GM19193 (cell line): Measurements from ENCODE around the gene PLXNA4.

ENCODE experiments used
- POLR2A ChIP-seq: IDR thresholded peaks from 4 replicates; pipeline ENCODE4 v1.6.1; 2011; ENCODE audit not compliant: insufficient read depth, insufficient read length; ENCODE audit errors: extremely low read depth

The PLXNA4 gene

GRCh38 chr7:132390705-132391104 lies 185.6 kb downstream of the PLXNA4 start:
- no peak for TF ChIP-seq POLR2A

DNA sequence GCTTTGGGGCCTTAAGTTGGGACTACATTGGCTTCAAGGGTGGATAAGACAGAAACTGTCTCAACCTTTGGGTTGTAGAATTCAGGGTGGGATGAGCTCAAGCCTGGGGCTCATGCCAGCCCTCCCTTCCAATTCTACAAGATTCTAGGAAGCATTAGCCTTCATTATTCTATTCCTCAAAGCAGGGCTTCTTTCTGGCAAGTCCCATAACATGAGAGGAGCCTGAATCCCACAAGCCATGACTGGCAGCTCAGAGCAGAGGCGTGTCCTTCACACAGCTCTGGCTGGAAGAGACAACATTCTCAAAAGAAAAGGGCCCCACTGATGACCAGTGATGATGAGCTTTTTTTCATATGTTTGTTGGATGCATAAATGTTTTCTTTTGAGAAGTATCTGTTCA lies 187.6 kb downstream of the PLXNA4 start:
- no peak for TF ChIP-seq POLR2A

- no peak for TF ChIP-seq POLR2A
These were observed 188.7 kb downstream of the PLXNA4 start for GRCh38 chr7:132387596-132387995.

- no peak for TF ChIP-seq POLR2A
These were observed 190.0 kb downstream of the PLXNA4 start for GRCh38 chr7:132386201-132386681.

GRCh38 chr7:132383962-132384361 lies 192.3 kb downstream of the PLXNA4 start:
- TF ChIP-seq POLR2A = no peak

DNA sequence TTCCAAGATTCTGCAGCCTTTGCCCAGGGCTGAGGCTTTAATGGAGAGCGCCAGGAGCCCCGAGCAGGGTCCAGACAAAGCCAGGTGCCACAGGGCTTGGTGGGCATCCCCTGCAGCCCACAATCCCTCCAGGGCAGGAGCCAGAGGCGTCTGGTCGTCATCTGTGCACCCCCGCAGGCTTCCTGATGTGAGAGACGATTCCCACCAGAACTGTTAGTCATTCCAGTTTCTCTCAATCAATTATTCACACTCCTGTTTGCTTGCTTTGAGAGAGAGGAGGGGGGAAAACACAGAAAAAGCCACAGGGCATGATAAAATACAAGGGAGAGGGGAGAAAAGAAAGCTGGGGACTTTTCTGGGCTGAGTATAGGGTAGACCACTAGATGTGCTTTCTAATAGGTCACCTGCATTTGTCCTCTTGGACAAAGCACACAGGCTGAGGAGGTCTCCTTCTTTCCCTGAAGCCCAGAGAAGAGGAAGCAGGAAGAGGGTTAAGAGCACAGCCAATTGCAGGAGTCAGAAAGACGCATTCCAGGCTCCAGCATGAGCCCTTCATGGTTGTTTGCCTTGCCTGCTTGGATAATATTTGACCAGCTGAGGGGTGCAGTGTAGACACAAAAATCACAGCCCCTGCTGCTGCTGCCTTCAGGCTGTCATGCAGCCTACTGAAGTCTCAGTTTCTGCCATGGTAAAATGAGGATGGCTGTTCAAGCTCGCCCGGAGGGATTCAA lies 194.4 kb downstream of the PLXNA4 start:
- TF ChIP-seq POLR2A = no peak

GRCh38 chr7:132380059-132380458 lies 196.2 kb downstream of the PLXNA4 start:
- no peak for TF ChIP-seq POLR2A

GRCh38 chr7:132379292-132379691 lies 197.0 kb downstream of the PLXNA4 start:
- TF ChIP-seq POLR2A = no peak

DNA sequence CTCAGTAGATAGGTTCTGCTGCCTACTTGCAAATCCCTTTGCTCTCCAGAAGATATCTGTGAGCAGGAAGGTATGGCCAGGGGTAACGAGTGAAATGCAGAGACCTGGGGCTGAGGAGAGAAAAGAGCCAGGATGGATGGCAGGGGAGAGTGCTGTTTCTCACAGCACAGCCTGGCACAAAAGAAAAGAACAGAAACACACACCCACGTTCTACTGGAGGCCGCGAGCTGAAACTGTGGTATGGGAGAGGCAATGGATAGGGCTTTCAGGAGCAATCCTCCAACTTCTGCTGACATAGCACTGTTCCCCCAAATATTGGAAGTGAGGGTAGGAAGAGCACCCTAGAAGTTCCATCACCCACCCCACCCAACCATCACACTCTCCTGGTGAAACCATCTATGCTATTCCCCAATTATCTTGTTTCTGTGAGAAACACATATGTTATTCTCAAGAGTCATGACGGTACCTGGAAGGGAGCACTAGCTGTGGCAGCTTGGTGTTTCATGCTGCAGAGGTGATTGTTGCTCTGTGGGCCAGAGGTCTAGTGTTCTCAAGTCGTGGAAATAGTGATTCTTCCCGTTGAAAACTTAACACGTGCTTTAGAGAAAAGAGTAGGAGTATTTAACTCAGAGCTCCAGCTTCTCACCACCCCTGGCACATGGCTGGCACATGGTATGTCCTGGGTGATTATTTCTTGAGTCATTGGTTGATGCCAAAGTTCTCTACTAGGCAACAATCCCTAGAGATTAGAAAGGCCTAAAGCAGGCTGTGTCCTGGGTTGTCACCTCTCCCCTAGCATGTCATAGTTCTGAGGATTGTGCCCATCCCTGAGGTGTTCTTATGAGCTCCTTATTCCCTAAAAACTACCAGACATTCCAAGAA lies 198.3 kb downstream of the PLXNA4 start:
- TF ChIP-seq POLR2A = no peak

- no peak for TF ChIP-seq POLR2A
These were observed 199.3 kb downstream of the PLXNA4 start for GRCh38 chr7:132377015-132377414.

DNA sequence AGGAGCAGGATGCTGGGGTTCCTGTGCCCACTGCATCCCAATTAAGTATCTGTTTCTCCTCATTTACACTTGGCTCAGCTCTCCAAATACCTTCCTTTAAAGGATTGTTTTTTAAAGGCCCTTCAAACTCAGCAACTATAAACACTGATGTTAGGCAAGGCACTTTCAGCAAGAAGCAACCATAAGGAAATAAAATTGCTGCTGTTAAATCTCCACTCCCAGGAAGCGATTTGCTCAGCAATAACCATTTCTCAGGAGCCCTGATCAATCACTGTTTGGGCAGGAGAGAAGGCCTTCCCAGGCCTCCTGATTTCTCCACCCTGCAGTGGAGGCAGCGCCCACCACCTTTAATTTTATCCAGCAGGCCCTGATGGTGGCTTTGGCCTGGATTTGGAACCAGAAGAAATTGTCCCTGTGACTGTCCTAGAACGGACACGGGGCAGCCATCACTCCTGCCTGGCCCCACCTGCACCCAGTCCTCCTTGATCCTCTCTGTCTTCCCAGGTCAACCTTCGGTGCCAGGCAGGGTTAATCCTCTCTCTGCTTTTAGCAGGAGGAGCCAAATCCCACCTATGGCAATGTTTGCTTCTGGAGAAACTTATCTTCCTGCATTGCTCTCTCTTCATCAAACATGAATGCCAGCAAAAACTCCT lies 199.8 kb downstream of the PLXNA4 start:
- TF ChIP-seq POLR2A = no peak

DNA sequence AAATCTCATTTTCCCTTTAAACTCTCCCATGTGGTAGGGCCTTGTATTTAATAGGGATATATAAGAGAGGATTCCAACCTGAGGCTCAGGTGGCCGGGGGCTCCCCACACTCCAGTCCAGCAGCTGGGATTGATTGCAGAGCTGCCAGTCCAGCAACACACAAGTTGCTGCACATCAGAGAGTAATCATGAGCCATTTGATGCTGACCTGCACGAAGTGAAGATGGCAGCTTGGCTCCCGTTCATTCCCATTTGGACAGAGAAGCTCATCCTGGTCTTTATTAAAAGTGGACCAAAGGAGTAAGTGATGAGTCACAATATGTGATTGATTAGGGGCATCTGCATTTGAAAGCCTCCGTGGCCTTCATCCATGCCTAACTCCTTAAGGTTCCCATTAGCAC lies 202.4 kb downstream of the PLXNA4 start:
- no peak for TF ChIP-seq POLR2A

DNA sequence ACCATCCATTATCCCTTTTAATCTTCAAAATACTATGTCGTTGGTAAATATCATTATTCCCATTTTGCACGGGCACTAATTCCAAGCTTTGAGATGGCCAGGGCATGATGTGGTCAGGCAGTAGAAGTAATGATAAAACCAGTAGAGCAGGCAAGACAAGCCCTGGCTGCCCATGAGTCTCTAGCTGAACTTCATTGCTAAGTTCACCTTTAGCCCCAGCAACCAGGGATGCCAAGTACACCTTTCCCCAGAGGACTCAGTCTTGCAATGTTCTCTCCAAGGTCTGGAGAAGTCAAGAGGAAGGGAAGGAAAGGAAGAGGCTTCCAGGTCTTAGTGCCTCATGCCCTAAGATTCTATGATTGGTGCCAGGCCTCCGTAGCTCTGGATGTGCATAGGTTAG lies 203.2 kb downstream of the PLXNA4 start:
- TF ChIP-seq POLR2A = no peak

DNA sequence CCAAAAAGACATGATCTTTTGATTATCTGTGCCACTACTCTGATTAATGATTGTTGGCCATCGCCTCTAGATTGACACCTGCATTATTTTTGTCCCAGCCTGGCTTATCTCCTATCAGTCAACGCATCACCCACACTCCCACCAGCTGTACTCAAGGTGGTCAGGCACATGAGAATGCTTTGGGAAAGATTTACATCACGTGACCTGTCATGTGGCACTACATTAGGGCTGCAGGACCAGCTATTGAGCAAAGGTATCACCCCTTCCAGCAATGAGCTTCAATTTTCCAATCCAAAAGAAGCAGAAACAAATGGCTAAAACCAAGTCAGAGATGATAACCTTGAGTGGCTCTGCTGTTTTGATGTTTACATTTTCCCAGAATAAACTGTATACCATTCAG lies 204.3 kb downstream of the PLXNA4 start:
- no peak for TF ChIP-seq POLR2A

GRCh38 chr7:132368246-132368900 lies 207.9 kb downstream of the PLXNA4 start:
- no peak for TF ChIP-seq POLR2A
